ENCODE results near the gene SDCCAG8. TPM values are rescaled to one million over a fixed set of nuclear protein-coding genes. Genes with fewer than 3 reads are reported as not detected.

Gene SDCCAG8
- polyA plus RNA-seq, 5 donors, result 33.8 to 46.2 (median 39.5) TPM

- no peak for DNase-seq
Measured at GRCh38 chr1:243482141-243483022, 226.5 kb downstream of the SDCCAG8 start.

GRCh38 chr1:243483071-243483771 is 227.4 kb downstream of the SDCCAG8 start:
- no peak for DNase-seq

- no peak for DNase-seq
Measured at GRCh38 chr1:243483952-243484351, 228.1 kb downstream of the SDCCAG8 start.

- no peak for DNase-seq
Measured at GRCh38 chr1:243487036-243487648, 231.3 kb downstream of the SDCCAG8 start.

- DNase-seq, result no peak
Measured at GRCh38 chr1:243487649-243488227, 231.9 kb downstream of the SDCCAG8 start.

- no peak for DNase-seq
Measured at GRCh38 chr1:243488459-243489157, 232.8 kb downstream of the SDCCAG8 start.

GRCh38 chr1:243489158-243489527 is 233.3 kb downstream of the SDCCAG8 start:
- no peak for DNase-seq

GRCh38 chr1:243489681-243490546 is 234.1 kb downstream of the SDCCAG8 start:
- DNase-seq, result no peak

- no peak for DNase-seq
Measured at GRCh38 chr1:243490748-243491686, 235.2 kb downstream of the SDCCAG8 start.

- no peak for DNase-seq
Measured at GRCh38 chr1:243493156-243494129, 237.6 kb downstream of the SDCCAG8 start.

GRCh38 chr1:243494741-243495431 is 239.0 kb downstream of the SDCCAG8 start:
- no peak for DNase-seq

GRCh38 chr1:243495442-243496186 is 239.8 kb downstream of the SDCCAG8 start:
- no peak for DNase-seq

GRCh38 chr1:243496187-243496646 is 240.4 kb downstream of the SDCCAG8 start:
- DNase-seq, result no peak

- DNase-seq, result no peak
Measured at GRCh38 chr1:243496806-243497205, 241.0 kb downstream of the SDCCAG8 start.

- no peak for DNase-seq
Measured at GRCh38 chr1:243497939-243498681, 242.3 kb downstream of the SDCCAG8 start.

GRCh38 chr1:243499248-243499647 is 243.4 kb downstream of the SDCCAG8 start:
- no peak for DNase-seq
